ENCODE measurements around the gene DNAJC15.
"Not testable (repeated sequence)": the region's sequence is repeated elsewhere in the genome, so short reads cannot be mapped to it uniquely, and the experiment has no call there.

The DNAJC15 gene

DNA sequence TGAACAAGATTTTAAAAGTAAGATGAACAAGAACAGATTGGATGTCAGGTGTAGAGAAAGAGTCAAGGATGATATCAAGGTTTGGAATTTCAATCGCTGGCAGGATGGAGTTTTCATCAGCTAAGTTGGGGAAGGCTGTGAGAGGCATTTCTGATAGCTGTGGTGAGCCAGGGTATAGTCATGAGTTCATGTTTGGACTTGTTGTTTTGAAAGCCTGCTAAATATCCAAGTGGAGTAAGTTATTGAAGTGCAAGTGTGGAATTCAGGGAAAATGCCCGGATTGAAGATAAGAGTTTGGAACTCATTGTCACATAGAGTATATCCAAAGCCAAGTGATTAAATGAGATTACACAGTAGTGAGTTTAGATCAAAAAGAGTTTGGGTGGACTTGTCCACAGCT, 20.4 kb upstream of the DNAJC15 start:
- FAIRE-seq (no peak), DNase-seq (ENCODE audit: insufficient read length, low spot score) (no peak)

DNA sequence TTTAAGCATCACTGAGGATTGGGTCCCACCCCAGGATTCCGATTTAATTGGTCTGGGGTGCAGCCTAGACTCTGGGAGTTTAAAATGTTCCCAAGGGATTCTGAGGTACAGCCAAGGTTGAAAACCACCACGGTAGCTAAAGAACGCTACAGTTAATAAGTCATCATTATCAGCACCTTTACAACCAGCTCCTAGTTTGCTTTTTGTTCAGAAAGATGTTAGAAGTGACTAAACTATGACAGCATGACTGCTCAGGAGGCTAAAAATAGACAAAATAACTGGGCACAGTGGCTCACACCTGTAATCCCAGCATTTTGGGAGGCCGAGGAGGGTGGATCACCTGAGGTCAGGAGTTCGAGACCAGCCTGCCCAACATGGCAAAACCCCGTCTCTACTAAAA, 19.7 kb upstream of the DNAJC15 start:
- FAIRE-seq (no peak), DNase-seq (ENCODE audit: insufficient read length, low spot score) (no peak)

DNA sequence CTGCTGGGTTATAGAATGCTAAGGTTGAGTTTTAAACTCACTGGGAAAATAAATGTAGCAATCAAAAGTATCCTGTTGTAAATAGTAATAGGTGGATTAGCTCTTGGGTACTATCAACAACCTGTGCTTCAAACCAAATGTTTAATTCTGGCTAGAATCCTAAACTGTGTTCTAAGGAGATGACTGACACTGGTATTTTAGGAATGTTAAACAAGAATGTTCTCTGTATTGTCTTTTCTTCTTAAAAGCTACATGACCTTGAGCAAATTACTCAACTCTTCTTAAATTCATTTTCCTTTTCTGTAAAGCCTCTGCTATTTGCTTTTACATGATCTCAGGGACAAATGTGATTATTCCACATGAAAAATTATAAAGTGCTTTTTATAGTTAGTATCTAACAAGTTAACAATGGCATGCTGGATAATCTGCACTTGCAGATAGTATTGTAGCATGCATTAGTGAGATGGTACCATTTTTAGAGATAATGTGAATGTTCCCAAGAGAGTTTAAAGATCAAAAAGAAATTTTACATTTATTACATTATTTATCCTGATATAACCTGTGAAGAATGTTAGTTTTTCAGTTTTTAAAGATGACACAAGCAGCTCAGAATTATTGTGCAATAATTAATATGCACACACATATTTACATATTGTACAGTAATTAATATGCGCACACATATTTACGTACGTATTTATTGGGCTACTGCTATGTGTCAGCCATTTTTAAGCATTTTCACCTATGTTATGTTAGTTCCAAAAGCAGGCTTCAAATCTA, 17.7 kb upstream of the DNAJC15 start:
- FAIRE-seq, result no peak
- no peak for DNase-seq (ENCODE audit: insufficient read length, low spot score)

DNA sequence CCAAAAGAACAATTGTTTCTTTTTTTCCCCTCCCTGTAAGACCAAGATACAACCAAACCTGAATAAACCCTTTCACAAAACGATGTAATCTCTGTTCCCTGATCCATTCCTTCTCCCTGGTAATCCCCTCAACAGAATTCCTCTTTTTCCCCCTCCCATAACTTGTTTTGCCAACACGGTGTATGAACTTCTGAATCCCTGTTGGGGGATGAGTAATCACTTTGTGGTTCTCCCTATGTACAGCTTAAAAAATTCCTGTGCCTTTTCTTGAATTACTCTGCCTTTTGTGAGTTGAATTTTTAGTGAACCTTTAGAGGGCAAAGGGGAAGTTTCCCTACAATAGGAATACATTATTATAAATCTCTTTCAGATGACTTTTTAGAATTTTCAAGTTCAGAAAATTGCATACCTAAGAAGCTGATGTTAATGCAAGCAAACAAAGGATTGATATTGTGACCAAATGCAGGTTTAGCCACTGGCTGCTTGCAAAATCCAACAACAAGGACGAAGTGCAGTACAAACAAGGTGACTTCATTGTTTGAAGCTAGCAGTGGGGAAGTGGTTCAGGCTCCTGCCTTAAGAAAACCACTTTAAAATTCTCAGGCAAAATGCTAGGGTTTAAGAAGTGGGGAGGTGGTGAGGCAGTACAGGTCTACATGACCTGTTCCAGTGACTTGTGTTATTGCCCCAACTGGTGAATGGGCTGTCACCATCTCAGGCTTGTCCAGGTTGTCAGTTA, 16.3 kb upstream of the DNAJC15 start:
- DNase-seq (ENCODE audit: insufficient read length, low spot score), result no peak
- no peak for FAIRE-seq

DNA sequence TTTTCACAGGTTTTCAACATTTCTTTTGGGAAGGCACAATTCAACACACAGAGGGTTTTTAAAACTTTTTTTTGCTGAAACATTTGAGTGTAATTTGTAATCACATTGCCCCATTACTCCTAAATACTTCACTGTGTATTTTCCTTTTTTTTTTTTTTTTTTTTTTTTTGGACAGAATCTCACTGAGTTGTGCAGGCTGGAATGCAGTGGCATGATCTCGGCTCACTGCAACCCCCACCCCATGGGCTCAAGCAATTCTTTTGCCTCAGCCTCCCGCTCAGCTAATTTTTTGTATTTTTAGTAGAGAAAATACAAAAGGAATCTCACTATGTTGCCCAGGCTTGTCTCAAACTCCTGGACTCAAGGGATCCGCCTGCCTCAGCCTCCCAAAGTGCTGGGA, 14.8 kb upstream of the DNAJC15 start:
- no peak for DNase-seq (ENCODE audit: insufficient read length, low spot score)
- FAIRE-seq, result no peak

DNA sequence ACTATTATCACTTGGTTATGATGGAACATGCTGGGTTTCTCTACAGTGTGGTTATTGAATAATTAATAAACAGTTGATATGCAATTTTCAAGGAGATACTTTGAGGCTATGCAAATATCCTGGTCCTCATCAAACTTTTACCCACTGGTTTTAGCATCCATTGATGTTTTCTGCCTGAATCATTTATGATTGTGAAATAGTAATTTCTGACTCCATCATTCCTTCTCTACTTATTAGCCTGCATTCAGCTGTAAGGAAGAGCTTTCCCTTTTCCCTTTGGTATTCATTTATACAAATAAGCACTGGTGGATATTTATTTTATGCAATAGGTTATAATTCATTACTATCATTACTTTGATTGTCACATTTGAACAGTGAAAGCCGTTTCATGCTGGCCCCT, 13.9 kb upstream of the DNAJC15 start:
- DNase-seq (ENCODE audit: insufficient read length, low spot score) (no peak), FAIRE-seq (no peak)

DNA sequence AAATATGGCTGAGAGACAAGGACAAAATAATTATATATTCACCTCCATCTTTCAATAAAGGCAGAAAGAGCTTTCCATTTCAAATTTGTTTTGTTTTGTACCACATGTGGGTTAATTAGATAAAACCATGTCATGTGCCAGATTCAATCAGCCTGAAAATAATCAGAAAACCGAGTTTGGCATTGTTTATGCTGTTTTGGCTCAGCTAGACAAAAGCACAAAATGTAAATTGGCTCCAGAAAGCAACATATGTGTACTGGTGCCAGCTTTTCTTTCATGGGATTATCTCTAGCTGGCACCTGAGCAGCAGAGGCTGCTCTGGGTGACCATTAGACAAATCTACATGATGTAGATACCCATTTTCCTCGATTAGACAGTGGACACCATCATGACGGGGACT, 9.2 kb upstream of the DNAJC15 start:
- DNase-seq (ENCODE audit: insufficient read length, low spot score) (no peak), FAIRE-seq (no peak)

DNA sequence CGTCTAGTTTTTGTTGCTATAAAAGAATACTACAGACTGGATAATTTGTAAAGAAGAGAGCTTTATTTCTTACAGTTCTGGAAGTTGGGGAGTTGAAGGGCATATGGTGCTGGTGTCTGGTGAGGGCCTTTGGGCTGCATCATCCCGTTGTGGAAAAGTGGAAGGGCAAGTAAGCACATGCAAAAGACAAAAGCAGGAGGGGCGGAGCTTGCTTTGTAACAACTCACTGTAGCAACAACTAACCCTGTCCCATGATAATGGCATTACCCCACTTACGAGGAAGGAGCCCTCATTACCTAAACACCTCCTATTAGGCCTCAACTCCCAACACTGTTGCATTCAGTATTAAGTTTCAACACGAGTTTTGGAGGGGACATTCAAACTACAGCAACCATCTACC, 7.2 kb upstream of the DNAJC15 start:
- DNase-seq (ENCODE audit: insufficient read length, low spot score) (no peak), FAIRE-seq (no peak)

DNA sequence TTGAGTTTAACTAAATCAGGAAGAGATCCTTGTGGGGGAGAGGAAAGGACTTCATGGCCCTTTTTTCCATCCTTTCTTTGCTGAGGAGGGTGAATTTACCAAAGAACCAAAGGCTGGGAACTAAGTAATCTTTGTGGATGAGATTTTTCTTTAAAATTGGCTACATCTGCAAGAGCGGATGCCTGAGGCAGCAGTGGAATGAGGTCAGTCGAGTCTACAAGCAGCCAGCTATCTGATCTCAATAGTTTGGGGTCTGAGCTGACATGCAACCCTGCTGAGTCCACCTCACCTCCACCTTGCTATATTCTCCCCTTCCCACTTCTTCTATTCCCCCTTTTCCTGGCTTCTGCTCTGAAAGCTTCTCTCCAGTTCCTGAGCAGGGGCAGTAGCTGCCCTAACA, 3.6 kb upstream of the DNAJC15 start:
- DNase-seq (ENCODE audit: insufficient read length, low spot score), result no peak
- no peak for FAIRE-seq

DNA sequence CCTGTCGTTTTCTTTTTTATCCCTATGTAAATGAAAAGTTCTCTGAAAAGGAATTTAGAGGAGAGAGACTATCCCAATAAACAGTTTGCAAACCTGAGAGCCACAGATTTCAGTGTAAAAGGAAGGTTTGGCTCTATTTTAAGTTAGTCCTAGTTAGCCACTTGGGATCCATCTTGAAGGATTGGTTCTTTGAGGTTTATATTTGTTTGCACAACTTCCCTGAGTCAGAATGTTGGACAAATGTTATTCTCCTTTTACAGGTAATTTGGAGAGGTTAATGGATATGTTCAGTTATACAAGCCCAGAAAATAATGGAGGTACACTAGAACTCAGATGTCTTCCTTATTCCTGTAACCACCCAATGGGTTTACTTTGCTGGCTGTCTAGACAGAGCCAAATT, 2.6 kb upstream of the DNAJC15 start:
- FAIRE-seq, result no peak
- DNase-seq (ENCODE audit: insufficient read length, low spot score), result no peak

DNA sequence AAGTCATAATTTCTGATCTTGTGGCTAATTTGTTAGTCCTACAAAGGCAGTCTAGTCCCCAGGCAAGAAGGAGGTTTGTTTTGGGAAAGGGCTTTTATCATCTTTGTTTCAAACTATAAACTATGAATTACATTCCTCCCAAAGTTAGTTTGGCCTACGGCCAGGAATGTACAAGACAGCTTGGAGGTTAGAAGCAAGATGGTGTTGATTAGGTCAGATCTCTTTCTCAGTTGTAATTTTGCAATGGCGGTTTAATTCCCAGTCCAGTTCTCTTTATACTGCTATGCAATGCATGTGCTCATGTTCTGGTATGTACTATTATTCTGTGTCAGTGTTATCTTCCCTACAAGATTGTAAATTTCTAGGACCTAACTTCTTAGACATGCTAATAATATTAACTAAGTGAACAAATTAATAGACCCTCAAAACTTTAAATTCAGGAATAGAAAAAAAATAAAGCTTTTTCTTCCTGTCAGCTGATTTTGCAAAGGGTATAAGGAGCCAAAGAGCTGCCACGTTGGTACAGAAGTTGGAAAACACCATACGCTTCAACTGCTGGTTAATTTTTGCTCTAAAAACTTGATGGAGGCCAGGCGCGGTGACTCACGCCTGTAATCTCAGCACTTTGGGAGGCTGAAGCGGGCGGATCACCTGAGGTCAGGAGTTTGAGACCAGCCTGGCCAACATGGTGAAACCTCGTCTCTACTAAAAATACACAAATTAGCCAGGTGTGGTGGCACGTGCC, 1.3 kb upstream of the DNAJC15 start:
- no peak for DNase-seq (ENCODE audit: insufficient read length, low spot score)
- FAIRE-seq, result no peak

DNA sequence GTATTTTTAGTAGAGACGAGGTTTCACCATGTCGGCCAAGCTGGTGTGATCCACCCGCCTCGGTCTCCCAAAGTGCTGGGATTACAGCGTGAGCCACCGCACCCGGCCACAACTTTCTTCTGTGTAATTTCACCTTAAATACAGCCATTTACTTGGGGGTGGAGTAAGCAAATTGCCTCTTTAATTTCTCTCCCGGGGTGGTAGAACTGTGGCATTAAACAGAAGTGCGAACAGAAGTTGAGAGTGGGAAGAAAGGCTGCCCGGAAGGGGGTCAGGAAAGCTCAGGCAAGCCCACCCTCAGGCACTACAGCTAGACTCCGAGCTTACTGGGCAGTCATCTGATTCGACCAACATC, 475 bp upstream of the DNAJC15 start:
- no peak for FAIRE-seq
- no peak for DNase-seq (ENCODE audit: insufficient read length, low spot score)

DNA sequence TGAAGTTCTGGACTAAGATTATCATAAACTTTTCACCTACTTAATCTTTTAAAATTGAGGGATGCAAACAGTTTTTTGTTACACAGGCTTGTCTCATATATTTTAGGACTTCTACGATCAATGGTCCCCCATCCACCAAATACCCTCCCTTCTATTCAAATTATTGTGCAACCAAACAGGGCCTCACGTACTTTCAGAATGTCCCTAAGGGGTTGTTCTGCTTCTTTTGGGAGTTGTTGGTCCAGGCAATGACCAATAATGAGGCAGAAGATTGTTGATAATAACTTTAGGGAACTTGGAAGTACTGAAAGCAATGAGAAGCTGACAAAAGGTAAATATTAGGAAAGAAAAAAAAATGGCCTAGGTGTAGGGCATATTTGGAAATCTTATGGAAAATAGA, 2.9 kb downstream of the DNAJC15 start:
- FAIRE-seq (peak; percentile 49), DNase-seq (ENCODE audit: insufficient read length, low spot score) (no peak)

DNA sequence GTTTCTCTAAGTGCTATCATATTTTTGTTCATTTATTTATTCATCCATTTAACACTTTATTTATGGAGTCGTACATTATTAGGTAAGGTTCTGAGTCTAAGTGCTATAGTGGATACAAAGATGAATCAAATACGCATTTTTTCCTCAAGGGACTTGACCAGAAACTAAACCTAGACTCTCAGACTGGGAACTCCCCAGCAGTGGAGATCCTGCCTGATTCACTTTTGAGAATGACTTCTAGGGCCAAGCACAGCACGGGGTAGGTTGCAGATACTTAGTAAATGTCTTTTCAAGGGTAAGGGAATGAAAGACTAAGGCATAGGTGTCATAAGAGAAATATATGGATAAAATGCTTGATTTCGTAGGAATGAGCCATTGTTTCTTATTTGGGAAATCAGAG, 7.2 kb downstream of the DNAJC15 start:
- FAIRE-seq (peak; percentile 69), DNase-seq (ENCODE audit: insufficient read length, low spot score) (no peak)

DNA sequence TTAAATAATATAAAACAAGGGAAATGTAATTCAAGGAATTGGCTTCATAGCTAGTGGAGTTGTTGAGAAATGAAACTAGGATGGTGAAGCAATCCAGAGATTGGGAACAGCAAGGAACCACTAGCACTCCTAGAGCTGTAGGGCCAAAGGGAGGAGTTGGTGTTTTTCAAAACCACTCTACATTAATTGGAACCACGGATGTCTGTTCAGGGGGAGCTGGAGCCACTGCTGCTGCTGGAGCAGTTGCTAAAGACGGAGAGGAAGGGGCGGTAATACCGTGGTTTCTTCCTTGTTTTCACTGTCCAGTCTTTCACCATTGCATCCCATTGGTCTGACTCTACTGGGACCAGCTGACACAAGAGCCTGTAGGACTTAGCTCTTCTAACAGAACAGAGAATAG, 8.5 kb downstream of the DNAJC15 start:
- DNase-seq (ENCODE audit: insufficient read length, low spot score) (no peak), FAIRE-seq (no peak)

DNA sequence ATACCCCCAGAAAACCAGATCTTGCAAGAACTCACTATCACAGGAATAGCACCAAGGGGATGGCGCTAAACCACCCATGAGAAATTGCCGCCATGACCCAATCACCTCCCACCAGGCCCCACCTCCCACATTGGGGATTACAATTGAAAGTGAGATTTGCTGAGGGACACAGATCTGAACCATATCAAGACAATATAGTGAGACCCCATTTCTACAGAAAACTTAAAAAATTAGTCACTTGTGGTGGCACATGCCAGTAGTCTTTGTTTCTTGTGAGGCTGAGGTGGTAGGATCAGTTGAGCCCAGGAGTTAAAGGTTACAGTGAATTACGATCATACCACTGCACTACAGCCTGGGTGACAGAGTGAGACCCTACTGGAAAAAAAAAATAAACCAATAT, 9.7 kb downstream of the DNAJC15 start:
- DNase-seq (ENCODE audit: insufficient read length, low spot score) (no peak), FAIRE-seq (no peak)

DNA sequence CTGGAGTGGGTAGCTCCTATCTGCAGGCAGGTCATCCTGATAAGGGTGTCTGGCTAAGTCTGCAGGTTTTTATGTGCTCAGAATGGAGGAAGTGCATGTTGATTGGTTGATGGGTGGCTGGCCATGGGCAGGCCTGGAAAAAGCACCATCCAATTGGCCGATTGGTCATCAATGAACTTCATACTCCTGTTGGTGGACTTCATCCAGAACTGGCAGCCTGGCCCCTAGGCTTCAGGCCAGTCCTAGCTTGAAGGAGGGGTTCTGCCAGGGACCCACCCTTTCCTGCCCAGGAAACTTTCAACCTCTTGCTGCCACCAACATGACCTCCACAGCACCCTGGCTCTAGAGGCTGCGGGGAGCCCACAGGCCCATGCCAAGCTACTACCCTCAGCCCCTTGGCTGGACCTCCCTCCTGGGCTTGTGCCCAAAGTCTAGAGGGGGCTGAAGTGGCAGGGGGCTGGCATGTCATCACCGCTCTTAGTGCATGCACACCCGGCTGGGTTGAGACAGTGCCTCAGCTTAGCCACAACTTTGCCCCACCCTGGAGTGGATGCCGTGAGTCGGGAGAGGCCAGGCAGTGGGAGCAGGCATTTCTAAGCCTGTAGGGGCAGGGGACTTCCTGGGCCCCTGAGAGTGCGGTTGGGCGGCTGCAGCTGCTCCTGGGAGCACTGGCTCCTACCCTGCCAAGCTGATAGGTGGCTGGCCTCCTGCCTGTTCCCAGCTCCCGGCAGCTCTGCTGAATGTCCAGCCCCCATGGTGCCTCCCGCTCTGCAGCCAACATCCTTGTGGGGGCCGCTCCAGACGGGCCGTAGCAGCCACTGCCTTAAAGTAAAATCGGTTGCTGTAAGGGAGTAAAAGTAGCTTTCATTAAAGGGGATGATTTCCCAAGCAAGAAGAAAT, 13.2 kb downstream of the DNAJC15 start:
- FAIRE-seq, result no peak
- no peak for DNase-seq (ENCODE audit: insufficient read length, low spot score)

DNA sequence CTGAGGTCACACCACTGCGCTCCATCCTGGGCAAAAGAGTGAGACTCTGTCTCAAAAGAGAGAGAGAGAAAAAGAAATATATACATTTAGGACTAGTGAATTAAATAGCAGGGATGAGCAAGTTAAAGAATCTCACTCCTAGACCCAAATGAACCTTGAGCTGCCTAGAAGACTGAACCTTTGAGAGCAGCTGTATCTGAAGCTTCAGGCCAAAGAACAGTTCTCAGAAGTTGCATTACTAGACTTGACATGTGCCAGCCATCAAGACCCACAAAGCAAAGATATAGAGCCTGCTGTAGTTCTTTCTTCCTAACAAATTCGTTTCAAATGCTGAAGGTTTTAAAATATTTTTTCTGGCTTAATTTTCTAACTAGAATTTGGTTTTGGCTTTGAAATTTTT, 16.6 kb downstream of the DNAJC15 start:
- DNase-seq (ENCODE audit: insufficient read length, low spot score) (no peak), FAIRE-seq (peak; percentile 71)

DNA sequence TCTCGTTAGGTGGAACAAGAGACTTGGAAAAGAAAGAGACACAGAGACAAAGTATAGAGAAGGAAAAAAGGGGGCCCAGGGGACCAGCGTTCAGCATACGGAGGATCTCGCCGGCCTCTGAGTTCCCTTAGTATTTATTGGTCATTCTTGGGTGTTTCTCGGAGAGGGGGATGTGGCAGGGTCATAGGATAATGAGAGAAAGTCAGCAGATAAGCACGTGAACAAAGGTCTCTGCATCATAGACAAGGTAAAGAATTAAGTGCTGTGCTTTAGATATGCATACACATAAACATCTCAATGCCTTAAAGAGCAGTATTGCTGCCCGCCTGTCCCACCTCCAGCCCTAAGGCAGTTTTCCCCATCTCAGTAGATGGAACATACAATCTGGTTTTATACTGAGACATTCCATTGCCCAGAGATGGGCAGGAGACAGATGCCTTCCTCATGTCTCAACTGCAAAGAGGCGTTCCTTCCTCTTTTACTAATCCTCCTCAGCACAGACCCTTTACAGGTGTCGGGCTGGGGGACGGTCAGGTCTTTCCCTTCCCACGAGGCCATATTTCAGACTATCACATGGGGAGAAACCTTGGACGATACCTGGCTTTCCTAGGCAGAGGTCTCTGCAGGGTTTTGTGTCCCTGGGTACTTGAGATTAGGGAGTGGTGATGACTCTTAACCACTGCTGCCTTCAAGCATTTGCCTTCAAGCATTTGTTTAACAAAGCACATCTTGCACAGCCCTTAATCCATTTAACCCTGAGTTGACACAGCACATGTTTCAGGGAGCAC, 17.4 kb downstream of the DNAJC15 start:
- FAIRE-seq, result not testable (repeated sequence)

DNA sequence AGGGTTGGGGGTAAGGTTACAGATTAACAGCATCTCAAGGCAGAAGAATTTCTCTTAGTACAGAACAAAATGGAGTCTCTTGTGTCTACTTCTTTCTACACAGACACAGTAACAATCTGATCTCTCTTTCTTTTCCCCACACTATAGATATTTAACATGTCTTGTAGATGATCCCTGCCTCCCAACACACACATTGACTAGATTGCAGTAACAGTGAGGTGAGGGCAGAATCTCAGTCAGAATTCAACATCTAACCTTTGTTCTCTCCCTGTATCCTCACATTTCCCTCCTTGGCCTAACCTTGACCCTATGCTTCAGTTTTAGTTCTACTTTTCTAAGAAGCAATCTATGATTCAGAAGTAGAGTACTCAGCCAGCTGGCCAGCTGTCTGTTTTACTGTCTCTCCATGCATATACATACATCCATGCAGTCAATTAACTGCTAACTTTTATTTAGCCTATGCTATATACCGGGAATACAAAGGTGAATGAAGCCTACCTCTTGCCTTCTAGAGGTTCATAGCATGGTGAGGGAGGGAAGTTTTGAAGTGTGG, 18.1 kb downstream of the DNAJC15 start:
- FAIRE-seq (peak; percentile 66), DNase-seq (ENCODE audit: insufficient read length, low spot score) (no peak)

More for the DNA sequence above, 17.4 kb downstream of the DNAJC15 start:
- DNase-seq (ENCODE audit: insufficient read length, low spot score), result not testable (repeated sequence)
